Muscle of leg (tissue), 11 donors: Measurements from ENCODE around the gene CACNA2D4. TPM values are rescaled to one million over a fixed set of nuclear protein-coding genes. Genes with fewer than 3 reads are reported as not detected.

Experiments used
- DNase-seq: peaks from one replicate; pipeline ENCODE4 v3.0.0; 2013
- H3K27ac ChIP-seq: one replicate; pipeline ENCODE4 v1.5.1; 2013; ENCODE audit warnings: mild to moderate bottlenecking, low read length, control low read depth
- H3K27me3 ChIP-seq: one replicate; pipeline ENCODE4 v1.6.1; 2013; ENCODE audit warnings: low read length; ENCODE audit not compliant: control insufficient read depth, insufficient read depth
- H3K36me3 ChIP-seq: one replicate; pipeline ENCODE4 v1.6.1; 2013; ENCODE audit warnings: low read length; ENCODE audit not compliant: control insufficient read depth, insufficient read depth
- H3K4me1 ChIP-seq: one replicate; pipeline ENCODE4 v1.6.1; 2013; ENCODE audit warnings: low read length; ENCODE audit not compliant: control insufficient read depth, insufficient read depth
- H3K4me3 ChIP-seq: one replicate; pipeline ENCODE4 v1.5.1; 2013; ENCODE audit warnings: low read length, control low read depth
- H3K9me3 ChIP-seq: replicated peaks from 2 replicates; pipeline ENCODE4 v1.6.1; 2013; ENCODE audit warnings: low read depth, low read length; ENCODE audit not compliant: control insufficient read depth
- WGBS: methylation state at CpG from one replicate; pipeline ENCODE4 v1.1.5; 2013; ENCODE audit warnings: missing lambda C conversion rate; ENCODE audit not compliant: insufficient coverage; 5-methylcytosine and 5-hydroxymethylcytosine counted together
- polyA plus RNA-seq, 8 donors: library from polyadenylated mRNA; unstranded; fragments of 120-200 nt; gene quantifications; one replicate each; pipeline versions ENCODE4 v1.2.1 to v1.2.3, GENCODE V29; 2013; ENCODE audit warnings: inconsistent platforms in 1 of 8, low replicate concordance in 1 of 8; ENCODE audit not compliant: insufficient read length in 8 of 8, insufficient read depth in 1 of 8
- total RNA-seq: library from RNA; stranded (reverse); fragments of 120-200 nt; gene quantifications from one replicate; pipeline ENCODE4 v1.2.4, GENCODE V29; 2013

CACNA2D4 gene
- total and polyA plus RNA-seq, 9 donors: 1.4 to 4.2 (median 2.6) TPM

GRCh38 chr12:1826867-1827705, 91.4 kb downstream of the CACNA2D4 start:
- 58% methylated on average over 18 of the region's 25 CpGs for WGBS
- peaks cover 10% of the 10 kb centered on the region for H3K4me1 ChIP-seq
- H3K9me3 ChIP-seq: no peaks in the 10 kb centered on the region
- no peak overlapping the region for H3K4me3 ChIP-seq
- no peak for DNase-seq
- H3K36me3 ChIP-seq: no peaks in the 10 kb centered on the region
- no peak overlapping the region for H3K27ac ChIP-seq
- peaks cover 36% of the 10 kb centered on the region for H3K27me3 ChIP-seq

- Histone ChIP-seq H3K27ac (no peak overlapping the region), H3K9me3 (no peaks in the 10 kb centered on the region), H3K4me1 (peaks cover 12% of the 10 kb centered on the region), H3K36me3 (no peaks in the 10 kb centered on the region), H3K4me3 (no peak overlapping the region), H3K27me3 (peaks cover 36% of the 10 kb centered on the region)
- DNase-seq: no peak
- WGBS: 59% methylated on average over 11 of the region's 15 CpGs
These were observed 92.1 kb downstream of the CACNA2D4 start for GRCh38 chr12:1826401-1826800.

GRCh38 chr12:1825382-1826102, 92.9 kb downstream of the CACNA2D4 start:
- no peak overlapping the region for H3K27ac ChIP-seq
- peaks cover 11% of the 10 kb centered on the region for H3K4me1 ChIP-seq
- H3K4me3 ChIP-seq: no peak overlapping the region
- WGBS: 73% methylated on average over 13 of the region's 14 CpGs
- no peak for DNase-seq
- no peaks in the 10 kb centered on the region for H3K9me3 ChIP-seq
- peaks cover 36% of the 10 kb centered on the region for H3K27me3 ChIP-seq
- H3K36me3 ChIP-seq: no peaks in the 10 kb centered on the region

- Histone ChIP-seq H3K27me3 (peaks cover 44% of the 10 kb centered on the region), H3K9me3 (no peaks in the 10 kb centered on the region), H3K36me3 (no peaks in the 10 kb centered on the region), H3K27ac (no peak overlapping the region), H3K4me1 (peaks cover 18% of the 10 kb centered on the region), H3K4me3 (no peak overlapping the region)
- WGBS: 84% methylated on average over 9 of the region's 10 CpGs
- no peak for DNase-seq
These were observed 95.2 kb downstream of the CACNA2D4 start for GRCh38 chr12:1823237-1823636.

GRCh38 chr12:1822699-1823098, 95.8 kb downstream of the CACNA2D4 start:
- Histone ChIP-seq H3K4me3 (no peak overlapping the region), H3K9me3 (no peaks in the 10 kb centered on the region), H3K4me1 (peaks cover 18% of the 10 kb centered on the region), H3K27me3 (peaks cover 44% of the 10 kb centered on the region), H3K27ac (no peak overlapping the region), H3K36me3 (no peaks in the 10 kb centered on the region)
- no peak for DNase-seq
- WGBS: 71% methylated on average over 11 of the region's 11 CpGs

GRCh38 chr12:1821805-1822204, 96.6 kb downstream of the CACNA2D4 start:
- Histone ChIP-seq H3K27me3 (peaks cover 47% of the 10 kb centered on the region), H3K27ac (no peak overlapping the region), H3K36me3 (no peaks in the 10 kb centered on the region), H3K4me1 (peaks cover 18% of the 10 kb centered on the region), H3K4me3 (no peak overlapping the region), H3K9me3 (no peaks in the 10 kb centered on the region)
- 3% methylated on average over 4 of the region's 12 CpGs for WGBS
- no peak for DNase-seq

- Histone ChIP-seq H3K36me3 (no peaks in the 10 kb centered on the region), H3K27ac (no peak overlapping the region), H3K4me3 (no peak overlapping the region), H3K4me1 (peaks cover 26% of the 10 kb centered on the region), H3K27me3 (peaks cover 49% of the 10 kb centered on the region), H3K9me3 (no peaks in the 10 kb centered on the region)
- no peak for DNase-seq
- 77% methylated on average over 11 of the region's 11 CpGs for WGBS
These were observed 97.6 kb downstream of the CACNA2D4 start for GRCh38 chr12:1820896-1821291.

- no peak for DNase-seq
- Histone ChIP-seq H3K4me3 (no peak within 1 kb of the TSS), H3K27me3 (peaks cover 49% of the 10 kb centered on the region), H3K9me3 (no peaks in the 10 kb centered on the region), H3K4me1 (peaks cover 29% of the 10 kb centered on the region), H3K27ac (no peak within 1 kb of the TSS), H3K36me3 (no peaks in the 10 kb centered on the region)
- WGBS: 11% methylated on average over 31 of the region's 34 CpGs
These were observed 98.1 kb downstream of the CACNA2D4 start, which contains the start of gene LRTM2 for GRCh38 chr12:1820191-1820895. Gene LRTM2 (plus strand): TSS chr12:1820565. CDS start chr12:1828149, 7,584 bp downstream.

- Histone ChIP-seq H3K4me1 (peaks cover 29% of the 10 kb centered on the region), H3K9me3 (no peaks in the 10 kb centered on the region), H3K36me3 (no peaks in the 10 kb centered on the region), H3K27me3 (peaks cover 50% of the 10 kb centered on the region), H3K4me3 (no peak overlapping the region), H3K27ac (no peak overlapping the region)
- DNase-seq: no peak
- 44% methylated on average over 5 of the region's 6 CpGs for WGBS
These were observed 98.9 kb downstream of the CACNA2D4 start for GRCh38 chr12:1819571-1819970.

GRCh38 chr12:1819050-1819449, 99.4 kb downstream of the CACNA2D4 start:
- no peak for DNase-seq
- Histone ChIP-seq H3K4me1 (peaks cover 25% of the 10 kb centered on the region), H3K27ac (no peak overlapping the region), H3K36me3 (no peaks in the 10 kb centered on the region), H3K9me3 (no peaks in the 10 kb centered on the region), H3K27me3 (peaks cover 52% of the 10 kb centered on the region), H3K4me3 (no peak overlapping the region)
- WGBS: 61% methylated on average over 7 of the region's 9 CpGs
